NCI-H82 treated with DMSO at 0.1 percent for 48 hours (cell line): ENCODE measurements around the gene SLC25A38.

Experiments used
- DNase-seq: peaks from one replicate; lab custom pipeline; 2025; ENCODE audit not compliant: unreplicated experiment; lab: John Stamatoyannopoulos, UW

SLC25A38 gene

DNA sequence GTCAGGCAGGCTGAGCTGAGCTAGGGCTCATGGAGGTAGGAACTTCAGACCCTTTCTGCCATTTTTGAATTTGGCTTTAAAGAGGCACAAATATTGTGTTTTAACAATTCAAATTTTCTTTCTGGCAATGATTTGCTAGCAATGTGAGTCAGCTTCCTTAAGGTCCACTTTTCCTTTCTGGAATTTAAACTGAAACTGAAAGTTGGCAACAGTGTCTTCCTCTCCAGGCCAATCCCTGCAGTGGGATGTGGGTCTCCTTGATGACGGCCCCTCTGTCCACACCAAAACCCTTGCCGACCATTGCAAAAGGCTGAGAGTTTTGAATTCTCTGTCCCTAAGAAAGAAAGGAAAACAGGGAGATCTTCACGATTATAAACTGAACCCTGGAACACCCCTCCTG, 50.5 kb downstream of the SLC25A38 start:
- no peak for DNase-seq

DNA sequence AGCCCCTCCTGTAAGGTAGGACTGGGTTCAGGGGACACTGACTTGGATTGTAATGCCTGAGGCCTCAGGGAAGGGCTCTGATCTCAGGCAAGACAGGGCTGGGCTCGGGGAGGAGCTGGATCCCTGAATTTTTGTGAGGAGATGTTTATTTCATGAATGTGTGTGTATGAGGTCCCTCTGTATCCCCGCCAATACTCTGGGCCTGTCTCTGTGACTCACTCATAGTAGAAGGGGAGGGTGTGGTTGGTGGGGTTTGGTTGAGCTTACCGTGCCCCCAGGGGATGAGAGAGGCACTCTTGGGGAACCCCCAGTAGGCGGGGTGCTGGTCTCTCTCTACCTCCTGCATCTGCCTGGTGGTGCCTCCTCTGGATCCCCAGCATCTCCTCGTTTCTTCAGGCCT, 51.4 kb downstream of the SLC25A38 start:
- DNase-seq: no peak

DNA sequence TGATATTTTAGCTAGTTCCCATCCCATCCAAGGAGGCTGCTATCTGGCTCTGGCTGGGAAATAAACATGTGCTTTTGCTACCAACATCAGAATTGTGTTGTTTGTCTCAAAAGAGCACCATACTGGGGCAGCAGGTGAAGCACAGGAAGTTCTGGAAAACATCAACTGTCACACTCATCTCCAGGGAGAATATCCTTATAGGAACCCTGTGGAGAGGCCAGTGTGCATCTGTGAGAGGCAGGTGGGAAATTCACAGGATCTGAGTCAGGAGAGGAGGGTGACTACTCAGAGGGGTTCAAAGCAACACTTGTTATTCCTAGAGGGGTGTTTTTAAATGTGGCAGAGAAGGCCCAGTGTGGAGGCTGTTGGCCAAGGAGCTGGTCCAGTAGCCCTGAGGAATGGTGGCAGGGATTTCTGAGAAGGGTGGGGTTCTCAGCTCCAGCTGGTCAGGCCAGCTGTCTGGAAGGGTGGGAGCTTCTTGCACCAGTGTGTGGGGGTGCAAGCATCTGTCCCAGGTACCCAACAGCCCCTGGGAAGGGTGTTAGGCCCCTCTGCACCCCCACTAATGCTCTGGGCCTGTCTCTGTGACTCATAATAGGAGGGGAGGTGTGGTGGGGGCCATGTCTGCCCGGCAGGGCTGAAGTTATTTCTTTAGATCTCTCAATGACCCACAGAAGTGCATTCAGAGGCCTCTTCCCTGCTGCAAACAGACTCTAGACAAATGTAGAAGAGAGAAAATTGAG, 52.0 kb downstream of the SLC25A38 start:
- DNase-seq: no peak

DNA sequence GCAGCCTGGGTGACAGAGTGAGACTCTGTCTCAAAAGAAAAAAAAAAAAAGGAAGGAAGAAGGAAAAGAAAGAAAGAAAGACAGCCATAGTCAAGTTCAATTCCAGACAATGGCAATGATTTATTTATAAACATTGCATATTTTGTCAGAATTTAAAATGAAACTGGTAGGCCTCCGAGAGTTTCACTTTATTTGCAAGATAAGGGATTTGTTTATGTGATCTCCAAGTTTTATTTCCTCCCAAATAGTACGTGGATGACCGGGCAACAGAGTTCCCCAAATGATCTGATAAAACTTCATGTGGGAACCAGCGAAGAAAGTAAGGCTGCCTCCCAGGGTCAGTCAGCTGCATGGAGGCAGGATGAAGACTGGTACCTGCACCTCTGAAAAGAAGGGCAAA, 55.7 kb downstream of the SLC25A38 start:
- DNase-seq: no peak

DNA sequence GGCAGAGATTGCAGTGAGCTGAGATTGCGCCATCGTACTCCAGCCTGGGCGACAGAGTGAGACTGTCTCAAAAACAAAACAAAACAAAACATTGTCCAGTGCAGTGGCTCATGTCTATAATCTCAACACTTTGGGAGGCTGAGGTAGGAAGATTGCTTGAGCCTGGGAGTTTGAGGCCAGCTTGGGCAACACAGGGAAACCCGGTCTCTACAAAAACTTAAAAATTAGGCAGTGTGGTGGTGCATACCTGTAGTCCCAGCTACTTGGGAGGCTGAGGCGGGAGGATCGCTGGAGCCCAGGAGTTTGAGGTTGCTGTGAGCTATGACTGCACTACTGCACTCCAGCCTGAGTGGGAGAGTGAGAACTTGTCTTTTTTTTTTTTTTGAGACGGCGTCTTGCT, 57.1 kb downstream of the SLC25A38 start:
- DNase-seq: no peak

DNA sequence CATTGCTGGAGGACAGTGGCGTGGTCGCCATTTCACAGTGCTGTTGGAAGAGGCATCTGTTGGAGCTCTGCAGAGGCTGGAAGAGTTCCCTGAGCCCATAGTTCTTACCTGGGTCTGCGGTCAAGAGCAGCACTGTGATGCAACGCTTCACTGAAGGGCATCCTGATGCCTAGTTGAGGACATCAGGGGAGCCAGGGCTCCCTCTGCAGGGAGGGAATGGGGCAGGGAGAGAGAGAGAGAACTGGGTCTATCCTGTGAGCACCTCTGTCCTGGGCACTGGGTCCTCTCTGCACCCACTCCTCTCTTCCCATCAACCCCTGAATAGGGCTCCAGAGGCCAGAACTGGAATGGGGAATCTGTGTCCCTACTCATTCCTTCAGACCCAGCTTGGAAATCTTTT, 60.4 kb downstream of the SLC25A38 start:
- DNase-seq: no peak

DNA sequence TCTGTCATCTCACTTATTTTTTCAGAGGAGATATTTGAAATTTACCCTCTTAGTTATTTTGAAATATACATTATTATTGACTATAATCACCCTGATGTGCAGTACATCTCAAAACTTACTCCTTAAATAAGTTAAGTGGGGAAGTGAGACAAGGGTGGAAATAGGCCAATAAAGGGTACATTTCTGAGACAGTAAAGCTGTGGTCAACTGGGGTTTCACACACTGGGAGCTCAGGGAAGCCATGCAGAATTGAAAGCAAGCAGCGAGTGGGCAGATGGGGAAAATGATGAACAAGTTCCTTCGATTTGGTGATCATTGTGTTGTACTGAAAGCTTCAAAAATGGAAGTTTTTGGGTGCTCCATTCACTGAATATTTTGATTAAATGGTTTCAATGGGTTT, 62.8 kb downstream of the SLC25A38 start:
- DNase-seq: no peak

DNA sequence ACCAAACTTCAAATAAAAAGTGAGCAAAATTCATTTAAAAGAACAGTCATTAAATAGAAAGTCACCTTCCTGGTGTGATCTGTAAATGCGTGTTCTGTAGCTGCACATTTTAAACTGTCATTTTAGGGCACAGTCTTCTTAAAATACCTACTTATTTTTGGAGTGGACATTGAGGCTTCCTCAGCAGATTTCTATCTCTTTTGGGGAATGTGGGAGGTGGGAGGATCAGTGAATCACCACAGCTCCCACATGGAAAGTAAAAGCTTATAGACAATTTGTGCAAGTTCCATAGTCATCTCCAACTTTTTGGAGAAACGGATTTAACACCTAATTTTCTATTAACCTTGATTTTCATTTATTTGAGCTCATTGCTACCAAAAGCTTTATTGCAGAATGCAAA, 63.3 kb downstream of the SLC25A38 start:
- DNase-seq: no peak
